Keratinocyte (primary cell): ENCODE measurements around the gene TP53I13. TPM values are rescaled to one million over a fixed set of nuclear protein-coding genes. Genes with fewer than 3 reads are reported as not detected.

Experiments used
- DNase-seq: peaks from one replicate; pipeline ENCODE4 v3.0.0-alpha.2; 2011; ENCODE audit warnings: low read depth, missing footprints, low spot score
- FAIRE-seq: peaks from 2 replicates; lab custom pipeline; 2011; peaks lifted over from hg19 to GRCh38; lab: Jason Lieb, UNC
- H2AFZ ChIP-seq: 2 replicates; pipeline ENCODE4 v1.6.0; 2012; ENCODE audit warnings: low read length, control low read depth, inconsistent platforms; ENCODE audit not compliant: control insufficient read depth
- H3K27ac ChIP-seq: 2 replicates; pipeline ENCODE4 v1.5.1; 2011; ENCODE audit warnings: low read length; ENCODE audit not compliant: control insufficient read depth, insufficient read depth
- H3K27me3 ChIP-seq: 3 replicates; pipeline ENCODE4 v1.6.0; 2011; ENCODE audit warnings: low read length; ENCODE audit not compliant: control insufficient read depth, insufficient read depth; ENCODE audit errors: extremely low read depth
- H3K36me3 ChIP-seq, 2 experiments: 2 replicates in 1 of 2; 3 replicates in 1 of 2; pipeline ENCODE4 v1.5.1; 2011; ENCODE audit warnings: low read length in 2 of 2, mild to moderate bottlenecking in 1 of 2; ENCODE audit not compliant: control insufficient read depth in 2 of 2, insufficient read depth in 2 of 2; ENCODE audit errors: extremely low read depth in 1 of 2
- H3K4me1 ChIP-seq: 3 replicates; pipeline ENCODE4 v1.5.1; 2011; ENCODE audit warnings: low read length; ENCODE audit not compliant: control insufficient read depth, insufficient read depth; ENCODE audit errors: extremely low read depth
- H3K4me2 ChIP-seq: 3 replicates; pipeline ENCODE4 v1.6.0; 2011; ENCODE audit warnings: low read depth, low read length; ENCODE audit not compliant: control insufficient read depth, insufficient read depth; ENCODE audit errors: extremely low read depth
- H3K4me3 ChIP-seq, 3 experiments: fragments of 200-600 bp in 1 of 3; sonication (generic) in 1 of 3; 2 replicates in 2 of 3; 3 replicates in 1 of 3; pipeline ENCODE4 v1.5.1; 2011 to 2016; ENCODE audit warnings: low read length in 3 of 3, mild to moderate bottlenecking in 3 of 3, control low read depth in 2 of 3, inconsistent platforms in 1 of 3, low read depth in 1 of 3, mixed read lengths in 1 of 3, mixed run types in 1 of 3, moderate library complexity in 1 of 3; ENCODE audit not compliant: control insufficient read depth in 2 of 3, insufficient read depth in 2 of 3; ENCODE audit errors: extremely low read depth in 1 of 3
- H3K79me2 ChIP-seq: 2 replicates; pipeline ENCODE4 v1.6.0; 2012; ENCODE audit warnings: low read length; ENCODE audit not compliant: control insufficient read depth, insufficient read depth
- H3K9ac ChIP-seq: 3 replicates; pipeline ENCODE4 v1.6.0; 2011; ENCODE audit warnings: low read length; ENCODE audit not compliant: control insufficient read depth, insufficient read depth; ENCODE audit errors: extremely low read depth
- H3K9me1 ChIP-seq: 3 replicates; pipeline ENCODE4 v1.6.0; 2011; ENCODE audit warnings: low read length; ENCODE audit not compliant: control insufficient read depth, insufficient read depth; ENCODE audit errors: extremely low read depth
- H3K9me3 ChIP-seq: 2 replicates; pipeline ENCODE4 v1.5.1; 2012; ENCODE audit warnings: low read depth, low read length; ENCODE audit not compliant: control insufficient read depth
- H4K20me1 ChIP-seq: 3 replicates; pipeline ENCODE4 v1.6.0; 2011; ENCODE audit warnings: low read length; ENCODE audit not compliant: control insufficient read depth, insufficient read depth; ENCODE audit errors: extremely low read depth
- EZH2 ChIP-seq: IDR thresholded peaks from one replicate; pipeline ENCODE4 v1.6.1; 2012; ENCODE audit warnings: inconsistent platforms, mild to moderate bottlenecking, low read length, moderate library complexity
- dilution Hi-C: fragments of 300-500 bp; cut with MboI; formaldehyde crosslinking; loops from one replicate; pipeline ENCODE4 v1.7.0; 2020; ENCODE audit warnings: low sequenced_read_pairs; ENCODE audit not compliant: extremely low pct_ligation_motif_present
- polyA plus RNA-seq, 5 experiments: library from polyadenylated mRNA; depleted of rRNA in 3 of 5; stranded (reverse) in 3 of 5; stranded (forward) in 1 of 5; unstranded in 1 of 5; fragments of >200 nt; gene quantifications; 1 replicate in 1 of 5; 2 replicates in 3 of 5; 3 replicates in 1 of 5; pipeline versions ENCODE4 v1.2.1 to v1.2.3, GENCODE V29; 2011 to 2012; ENCODE audit warnings: missing spikeins in 2 of 5, low read depth in 1 of 5, low replicate concordance in 1 of 5
- TF ChIP-seq, protein P1 (sequence below), 3 experiments: IDR thresholded peaks in 1 of 3; conservative IDR thresholded peaks in 1 of 3; optimal IDR thresholded peaks in 1 of 3; 2 replicates in 2 of 3; 3 replicates in 1 of 3; pipeline versions ENCODE3 to v1.5.1; 2011; ENCODE audit warnings: low read length in 3 of 3, mild to moderate bottlenecking in 3 of 3, moderate library complexity in 2 of 3, control low read depth in 1 of 3, inconsistent platforms in 1 of 3; ENCODE audit not compliant: insufficient read depth in 2 of 3; ENCODE audit errors: extremely low read depth in 1 of 3

TP53I13 gene
- polyA plus RNA-seq, 1 donor (not counting 4 experiments of a cell fraction or from before 2014, with no cell fraction given) = 11.9 TPM

GRCh38 chr17:29567304-29567553, 1.3 kb upstream of the TP53I13 start:
- H4K20me1 ChIP-seq = no peaks in the 10 kb centered on the region
- dilution Hi-C loops = no loop called here
- peak overlapping the region; percentile 57 to 85 (median 81) for H3K4me3 ChIP-seq
- peak overlapping the region; percentile 83 for H2AFZ ChIP-seq
- no peaks in the 10 kb centered on the region for H3K79me2 ChIP-seq
- H3K9me1 ChIP-seq = no peaks in the 10 kb centered on the region
- no peaks in the 10 kb centered on the region for H3K9me3 ChIP-seq
- DNase-seq = no peak
- peak overlapping the region; percentile 78 for H3K9ac ChIP-seq
- H3K36me3 ChIP-seq = peaks cover 0 to 4% of the 10 kb centered on the region in 2 experiments
- H3K4me1 ChIP-seq = peaks cover 21% of the 10 kb centered on the region
- no peaks in the 10 kb centered on the region for H3K27me3 ChIP-seq
- peak overlapping the region; percentile 52 for H3K27ac ChIP-seq
- FAIRE-seq = no peak
- TF ChIP-seq EZH2 = no peak
- TF ChIP-seq, protein P1, sequence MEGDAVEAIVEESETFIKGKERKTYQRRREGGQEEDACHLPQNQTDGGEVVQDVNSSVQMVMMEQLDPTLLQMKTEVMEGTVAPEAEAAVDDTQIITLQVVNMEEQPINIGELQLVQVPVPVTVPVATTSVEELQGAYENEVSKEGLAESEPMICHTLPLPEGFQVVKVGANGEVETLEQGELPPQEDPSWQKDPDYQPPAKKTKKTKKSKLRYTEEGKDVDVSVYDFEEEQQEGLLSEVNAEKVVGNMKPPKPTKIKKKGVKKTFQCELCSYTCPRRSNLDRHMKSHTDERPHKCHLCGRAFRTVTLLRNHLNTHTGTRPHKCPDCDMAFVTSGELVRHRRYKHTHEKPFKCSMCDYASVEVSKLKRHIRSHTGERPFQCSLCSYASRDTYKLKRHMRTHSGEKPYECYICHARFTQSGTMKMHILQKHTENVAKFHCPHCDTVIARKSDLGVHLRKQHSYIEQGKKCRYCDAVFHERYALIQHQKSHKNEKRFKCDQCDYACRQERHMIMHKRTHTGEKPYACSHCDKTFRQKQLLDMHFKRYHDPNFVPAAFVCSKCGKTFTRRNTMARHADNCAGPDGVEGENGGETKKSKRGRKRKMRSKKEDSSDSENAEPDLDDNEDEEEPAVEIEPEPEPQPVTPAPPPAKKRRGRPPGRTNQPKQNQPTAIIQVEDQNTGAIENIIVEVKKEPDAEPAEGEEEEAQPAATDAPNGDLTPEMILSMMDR (optimal IDR thresholded peaks at IDR 0.05 in 1 of 3, IDR thresholded peaks at IDR 0.05 in 1 of 3, conservative IDR thresholded peaks at IDR 0.05 in 1 of 3; ENCODE audit: extremely low read depth in 1 of 3, insufficient read depth in 2 of 3, low read length in 3 of 3) = no peak
- H3K4me2 ChIP-seq = peak overlapping the region; percentile 93

GRCh38 chr17:29567554-29568330, 759 bp upstream of the TP53I13 start:
- dilution Hi-C loops = no loop called here
- Histone ChIP-seq H3K27me3 (no peaks in the 10 kb centered on the region), H3K4me3 (peak overlapping the region; percentile 57 to 85 (median 81)), H2AFZ (peak overlapping the region; percentile 83), H4K20me1 (no peaks in the 10 kb centered on the region), H3K9ac (peak overlapping the region; percentile 78), H3K36me3 (peaks cover 0 to 4% of the 10 kb centered on the region in 2 experiments), H3K9me3 (no peaks in the 10 kb centered on the region), H3K27ac (peak overlapping the region; percentile 52), H3K9me1 (no peaks in the 10 kb centered on the region), H3K79me2 (no peaks in the 10 kb centered on the region), H3K4me1 (peaks cover 21% of the 10 kb centered on the region), H3K4me2 (peak overlapping the region; percentile 93)
- TF ChIP-seq, protein P1 (optimal IDR thresholded peaks at IDR 0.05 in 1 of 3, IDR thresholded peaks at IDR 0.05 in 1 of 3, conservative IDR thresholded peaks at IDR 0.05 in 1 of 3; ENCODE audit: extremely low read depth in 1 of 3, insufficient read depth in 2 of 3, low read length in 3 of 3) = peak; percentile 24 to 49 (median 48)
- no peak for TF ChIP-seq EZH2
- no peak for DNase-seq
- FAIRE-seq = no peak
